ENCODE data around the gene KCNC4. TPM values are rescaled to one million over a fixed set of nuclear protein-coding genes. Genes with fewer than 3 reads are reported as not detected.

Gene KCNC4
- total RNA-seq, 1 donor from 2014 or later, result 5.9 TPM

GRCh38 chr1:110218739-110219138, 8.6 kb downstream of the KCNC4 start:
- no peak overlapping the region for H3K27ac Mint-ChIP-seq (ENCODE audit: unreplicated experiment)
- no peak for TF ChIP-seq CTCF (conservative IDR thresholded peaks at IDR 0.05)
- DNase-seq (ENCODE audit: low read depth, low spot score), result no peak
- peaks cover 12% of the 10 kb centered on the region for H3K27me3 Mint-ChIP-seq (ENCODE audit: low read depth)
- no peak overlapping the region for H3K4me3 Mint-ChIP-seq
- H3K4me1 Mint-ChIP-seq, result no peaks in the 10 kb centered on the region
- no peaks in the 10 kb centered on the region for H3K36me3 Mint-ChIP-seq (ENCODE audit: low read depth)
- H3K9me3 Mint-ChIP-seq, result no peaks in the 10 kb centered on the region

DNA sequence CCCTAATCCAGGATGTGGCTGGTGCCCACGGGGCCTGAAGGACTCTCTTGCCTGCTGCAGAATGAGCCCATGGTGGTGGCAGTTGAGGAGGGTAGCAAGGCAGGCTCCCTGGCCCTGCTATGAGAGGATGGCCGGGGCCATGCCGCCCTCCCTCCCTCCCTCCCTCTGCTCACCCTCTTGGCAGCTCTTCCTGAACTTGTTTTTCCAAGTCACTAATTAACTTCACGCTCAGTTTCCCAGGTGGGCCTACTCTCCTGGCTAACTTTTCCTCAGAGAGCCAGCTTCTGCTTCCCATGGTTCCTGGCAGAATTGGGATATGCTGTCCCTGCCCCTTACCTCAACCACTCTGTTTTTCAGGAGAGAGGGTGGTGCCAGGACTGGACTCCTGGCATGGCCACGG, 10.2 kb downstream of the KCNC4 start:
- H3K36me3 Mint-ChIP-seq (ENCODE audit: low read depth), result no peaks in the 10 kb centered on the region
- H3K9me3 Mint-ChIP-seq, result no peaks in the 10 kb centered on the region
- H3K27ac Mint-ChIP-seq (ENCODE audit: unreplicated experiment), result no peak overlapping the region
- no peak for TF ChIP-seq CTCF (conservative IDR thresholded peaks at IDR 0.05)
- no peaks in the 10 kb centered on the region for H3K27me3 Mint-ChIP-seq (ENCODE audit: low read depth)
- no peaks in the 10 kb centered on the region for H3K4me1 Mint-ChIP-seq
- H3K4me3 Mint-ChIP-seq, result no peak overlapping the region
- DNase-seq (ENCODE audit: low read depth, low spot score), result no peak

DNA sequence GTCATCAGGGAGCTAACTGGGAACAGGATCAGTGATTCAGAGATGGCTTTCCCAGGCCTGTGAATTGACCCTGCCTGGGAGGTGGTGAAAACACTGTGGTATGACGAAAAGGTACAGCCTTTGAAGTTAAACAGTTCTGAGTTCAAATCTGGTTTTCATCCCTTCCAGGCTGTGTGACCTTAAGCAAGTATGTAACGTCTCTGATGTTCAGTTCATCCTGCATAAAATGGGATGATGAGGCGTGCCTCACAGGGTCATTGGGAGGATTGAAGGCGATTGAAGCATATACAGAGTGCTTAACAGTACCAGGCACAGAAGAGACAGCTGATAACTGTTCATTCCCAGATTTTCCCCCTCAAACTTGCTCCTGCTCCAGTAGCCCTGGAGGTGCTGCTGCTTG, 11.0 kb downstream of the KCNC4 start:
- no peak overlapping the region for H3K27ac Mint-ChIP-seq (ENCODE audit: unreplicated experiment)
- no peak for DNase-seq (ENCODE audit: low read depth, low spot score)
- no peaks in the 10 kb centered on the region for H3K9me3 Mint-ChIP-seq
- H3K27me3 Mint-ChIP-seq (ENCODE audit: low read depth), result no peaks in the 10 kb centered on the region
- no peaks in the 10 kb centered on the region for H3K4me1 Mint-ChIP-seq
- TF ChIP-seq CTCF (conservative IDR thresholded peaks at IDR 0.05), result no peak
- H3K4me3 Mint-ChIP-seq, result no peak overlapping the region
- no peaks in the 10 kb centered on the region for H3K36me3 Mint-ChIP-seq (ENCODE audit: low read depth)

DNA sequence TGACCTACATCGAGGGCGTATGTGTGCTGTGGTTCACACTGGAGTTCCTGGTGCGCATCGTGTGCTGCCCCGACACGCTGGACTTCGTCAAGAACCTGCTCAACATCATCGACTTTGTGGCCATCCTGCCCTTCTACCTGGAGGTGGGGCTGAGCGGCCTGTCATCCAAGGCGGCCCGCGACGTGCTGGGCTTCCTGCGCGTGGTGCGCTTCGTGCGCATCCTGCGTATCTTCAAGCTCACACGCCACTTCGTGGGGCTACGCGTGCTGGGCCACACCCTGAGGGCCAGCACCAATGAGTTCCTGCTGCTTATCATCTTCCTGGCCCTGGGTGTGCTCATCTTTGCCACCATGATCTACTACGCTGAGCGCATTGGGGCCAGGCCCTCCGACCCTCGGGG, 13.0 kb downstream of the KCNC4 start:
- no peak overlapping the region for H3K27ac Mint-ChIP-seq (ENCODE audit: unreplicated experiment)
- H3K4me3 Mint-ChIP-seq, result no peak overlapping the region
- H3K9me3 Mint-ChIP-seq, result no peaks in the 10 kb centered on the region
- no peaks in the 10 kb centered on the region for H3K36me3 Mint-ChIP-seq (ENCODE audit: low read depth)
- no peaks in the 10 kb centered on the region for H3K4me1 Mint-ChIP-seq
- no peak for TF ChIP-seq CTCF (conservative IDR thresholded peaks at IDR 0.05)
- no peak for DNase-seq (ENCODE audit: low read depth, low spot score)
- no peaks in the 10 kb centered on the region for H3K27me3 Mint-ChIP-seq (ENCODE audit: low read depth)

DNA sequence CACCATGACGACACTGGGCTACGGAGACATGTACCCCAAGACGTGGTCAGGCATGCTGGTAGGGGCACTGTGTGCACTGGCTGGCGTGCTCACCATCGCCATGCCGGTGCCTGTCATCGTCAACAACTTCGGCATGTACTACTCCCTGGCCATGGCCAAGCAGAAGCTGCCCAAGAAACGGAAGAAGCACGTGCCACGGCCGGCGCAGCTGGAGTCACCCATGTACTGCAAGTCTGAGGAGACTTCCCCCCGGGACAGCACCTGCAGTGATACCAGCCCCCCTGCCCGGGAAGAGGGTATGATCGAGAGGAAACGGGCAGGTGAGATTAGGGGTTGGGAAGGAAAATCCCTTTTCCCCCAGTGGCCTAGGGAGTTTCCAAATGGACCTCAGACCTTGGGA, 13.5 kb downstream of the KCNC4 start:
- DNase-seq (ENCODE audit: low read depth, low spot score), result no peak
- TF ChIP-seq CTCF (conservative IDR thresholded peaks at IDR 0.05), result no peak
- Mint-ChIP-seq H3K27ac (ENCODE audit: unreplicated experiment) (no peak overlapping the region), H3K4me3 (no peak overlapping the region), H3K9me3 (no peaks in the 10 kb centered on the region), H3K36me3 (ENCODE audit: low read depth) (no peaks in the 10 kb centered on the region), H3K27me3 (ENCODE audit: low read depth) (no peaks in the 10 kb centered on the region), H3K4me1 (no peaks in the 10 kb centered on the region)

Data from neural crest cell (in vitro differentiated cells).